D721Med (cell line): ENCODE data around the gene CSPG4.

Experiments
- DNase-seq: peaks from one replicate; pipeline ENCODE4 v3.0.0; 2011; ENCODE audit warnings: low spot score; ENCODE audit not compliant: insufficient read length
- FAIRE-seq: peaks from 2 replicates; lab custom pipeline; 2011; peaks lifted over from hg19 to GRCh38; lab: Jason Lieb, UNC
- CTCF ChIP-seq: IDR thresholded peaks from 2 replicates; pipeline ENCODE4 v1.5.1; 2012; ENCODE audit warnings: mild to moderate bottlenecking, control low read depth; ENCODE audit not compliant: insufficient read depth; ENCODE audit errors: missing control alignments

CSPG4 gene

GRCh38 chr15:75669191-75669878 lies 43.3 kb downstream of the CSPG4 start:
- FAIRE-seq: no peak
- TF ChIP-seq CTCF: no peak
- no peak for DNase-seq

GRCh38 chr15:75666823-75667501 lies 45.7 kb downstream of the CSPG4 start:
- TF ChIP-seq CTCF: no peak
- no peak for DNase-seq
- no peak for FAIRE-seq

GRCh38 chr15:75663931-75664421 lies 48.7 kb downstream of the CSPG4 start:
- no peak for DNase-seq
- TF ChIP-seq CTCF: no peak
- FAIRE-seq: no peak

GRCh38 chr15:75662823-75663519 lies 49.7 kb downstream of the CSPG4 start:
- FAIRE-seq (no peak), DNase-seq (no peak)
- TF ChIP-seq CTCF: no peak

GRCh38 chr15:75661756-75662140 lies 50.9 kb downstream of the CSPG4 start:
- no peak for DNase-seq
- no peak for FAIRE-seq
- TF ChIP-seq CTCF: no peak

GRCh38 chr15:75661100-75661755 lies 51.4 kb downstream of the CSPG4 start:
- no peak for FAIRE-seq
- no peak for DNase-seq

More at GRCh38 chr15:75661100-75661755, 51.4 kb downstream of the CSPG4 start:
- TF ChIP-seq CTCF: no peak
